KOPT-K1 (cell line): Measurements from ENCODE around the gene IVD.

Experiments used
- H3K27ac ChIP-seq: fragments of 200-600 bp; sonication (generic); 2 replicates; pipeline ENCODE4 v1.5.1; 2016; ENCODE audit warnings: antibody characterized with exemption, mild to moderate bottlenecking, low read depth, low read length; ENCODE audit not compliant: poor library complexity, severe bottlenecking
- H3K36me3 ChIP-seq: fragments of 200-600 bp; sonication (generic); 2 replicates; pipeline ENCODE4 v1.5.1; 2017; ENCODE audit warnings: antibody characterized with exemption, mild to moderate bottlenecking, low read length, moderate library complexity; ENCODE audit not compliant: insufficient read depth
- H3K9me3 ChIP-seq: fragments of 200-600 bp; sonication (generic); 2 replicates; pipeline ENCODE4 v1.5.1; 2017; ENCODE audit warnings: antibody characterized with exemption, low read length, mild to moderate bottlenecking; ENCODE audit not compliant: insufficient read depth, poor library complexity, severe bottlenecking

The IVD gene

GRCh38 chr15:40420071-40420713 lies 14.6 kb downstream of the IVD start:
- peaks cover 34% of the 10 kb centered on the region for H3K36me3 ChIP-seq
- H3K27ac ChIP-seq: no peak overlapping the region

GRCh38 chr15:40420793-40421192 lies 15.2 kb downstream of the IVD start:
- no peak overlapping the region for H3K27ac ChIP-seq
- no peaks in the 10 kb centered on the region for H3K9me3 ChIP-seq
- H3K36me3 ChIP-seq: peaks cover 28% of the 10 kb centered on the region

More at GRCh38 chr15:40420071-40420713, 14.6 kb downstream of the IVD start:
- no peaks in the 10 kb centered on the region for H3K9me3 ChIP-seq

- Histone ChIP-seq H3K27ac (no peak overlapping the region), H3K36me3 (peaks cover 21% of the 10 kb centered on the region), H3K9me3 (no peaks in the 10 kb centered on the region)
These were observed 15.9 kb downstream of the IVD start for GRCh38 chr15:40421246-40422157.

- Histone ChIP-seq H3K27ac (no peak overlapping the region), H3K36me3 (no peaks in the 10 kb centered on the region), H3K9me3 (no peaks in the 10 kb centered on the region)
These were observed 19.0 kb downstream of the IVD start for GRCh38 chr15:40424483-40425115.

- H3K36me3 ChIP-seq: no peaks in the 10 kb centered on the region
- H3K27ac ChIP-seq: no peak overlapping the region
- H3K9me3 ChIP-seq: no peaks in the 10 kb centered on the region
These were observed 20.1 kb downstream of the IVD start for GRCh38 chr15:40425681-40426080.

- Histone ChIP-seq H3K36me3 (no peaks in the 10 kb centered on the region), H3K9me3 (no peaks in the 10 kb centered on the region), H3K27ac (no peak overlapping the region)
These were observed 21.6 kb downstream of the IVD start for GRCh38 chr15:40427188-40427587.

- Histone ChIP-seq H3K36me3 (no peaks in the 10 kb centered on the region), H3K27ac (no peak overlapping the region)
These were observed 22.6 kb downstream of the IVD start for GRCh38 chr15:40428185-40428584.

GRCh38 chr15:40429068-40429710 lies 23.6 kb downstream of the IVD start:
- Histone ChIP-seq H3K27ac (no peak overlapping the region), H3K9me3 (no peaks in the 10 kb centered on the region), H3K36me3 (no peaks in the 10 kb centered on the region)

More at GRCh38 chr15:40428185-40428584, 22.6 kb downstream of the IVD start:
- H3K9me3 ChIP-seq: no peaks in the 10 kb centered on the region

- H3K27ac ChIP-seq: no peak overlapping the region
- no peaks in the 10 kb centered on the region for H3K9me3 ChIP-seq
- H3K36me3 ChIP-seq: no peaks in the 10 kb centered on the region
These were observed 24.7 kb downstream of the IVD start for GRCh38 chr15:40430271-40430805.

GRCh38 chr15:40435023-40435709 lies 29.6 kb downstream of the IVD start:
- Histone ChIP-seq H3K9me3 (no peaks in the 10 kb centered on the region), H3K36me3 (no peaks in the 10 kb centered on the region), H3K27ac (no peak overlapping the region)

GRCh38 chr15:40435710-40436089 lies 30.1 kb downstream of the IVD start:
- no peaks in the 10 kb centered on the region for H3K36me3 ChIP-seq
- no peaks in the 10 kb centered on the region for H3K9me3 ChIP-seq
- H3K27ac ChIP-seq: no peak overlapping the region

GRCh38 chr15:40436116-40436891 lies 30.7 kb downstream of the IVD start:
- H3K36me3 ChIP-seq: no peaks in the 10 kb centered on the region
- no peaks in the 10 kb centered on the region for H3K9me3 ChIP-seq
- H3K27ac ChIP-seq: no peak overlapping the region

GRCh38 chr15:40436892-40437751 lies 31.5 kb downstream of the IVD start:
- H3K27ac ChIP-seq: no peak overlapping the region
- no peaks in the 10 kb centered on the region for H3K36me3 ChIP-seq
- no peaks in the 10 kb centered on the region for H3K9me3 ChIP-seq
